GM12865 (cell line): ENCODE results near the gene PEG3.

Experiments used
- DNase-seq: peaks from one replicate; pipeline ENCODE4 v3.0.0; 2010; ENCODE audit warnings: low read depth
- H3K4me3 ChIP-seq: 2 replicates; pipeline ENCODE4 v1.5.1; 2011; ENCODE audit warnings: mild to moderate bottlenecking, low read depth, low read length, control low read depth
- CTCF ChIP-seq: IDR thresholded peaks from 2 replicates; pipeline ENCODE4 v1.5.1; 2011; ENCODE audit warnings: low read length, control low read depth, low read depth, inconsistent platforms; ENCODE audit not compliant: insufficient read depth; ENCODE audit errors: missing control alignments

Gene PEG3

DNA sequence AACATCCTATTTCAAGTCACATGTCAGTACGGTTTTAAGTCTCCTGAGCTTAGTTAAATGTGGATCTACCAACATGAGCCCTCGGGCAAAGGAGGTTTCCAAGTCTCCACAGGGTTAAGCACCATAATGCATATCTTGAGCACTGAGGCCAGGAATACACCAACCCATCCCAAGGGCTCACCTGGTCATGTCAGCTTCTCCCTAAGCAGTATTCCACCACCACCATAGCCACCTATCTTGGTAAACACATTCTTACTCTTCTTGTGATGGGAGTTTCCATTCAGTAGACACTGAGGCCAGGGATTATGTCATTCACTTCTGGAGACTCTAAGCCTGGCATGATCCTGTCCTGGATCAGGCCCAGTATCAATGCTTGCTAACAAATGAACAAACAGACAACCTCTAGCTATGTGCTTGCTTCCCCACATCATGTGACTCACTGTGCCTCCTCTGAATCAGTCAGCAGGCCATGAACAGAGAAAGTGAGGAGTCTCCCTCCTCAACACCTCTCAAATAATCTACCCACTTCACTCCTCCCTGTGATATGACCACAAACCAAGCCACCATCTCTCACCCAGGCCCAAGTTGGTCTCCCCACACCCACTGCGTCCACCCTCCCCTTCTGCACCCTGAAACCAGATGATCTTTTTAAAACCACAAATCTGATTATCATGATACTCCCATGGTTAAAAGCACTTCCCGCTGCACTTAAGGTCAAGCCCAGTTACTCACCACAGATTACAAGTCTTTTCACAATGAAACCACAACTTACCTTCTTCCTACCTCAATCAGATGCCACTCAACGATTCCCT is 5.8 kb downstream of the PEG3 start:
- no peak for TF ChIP-seq CTCF
- no peak overlapping the region for H3K4me3 ChIP-seq
- no peak for DNase-seq

DNA sequence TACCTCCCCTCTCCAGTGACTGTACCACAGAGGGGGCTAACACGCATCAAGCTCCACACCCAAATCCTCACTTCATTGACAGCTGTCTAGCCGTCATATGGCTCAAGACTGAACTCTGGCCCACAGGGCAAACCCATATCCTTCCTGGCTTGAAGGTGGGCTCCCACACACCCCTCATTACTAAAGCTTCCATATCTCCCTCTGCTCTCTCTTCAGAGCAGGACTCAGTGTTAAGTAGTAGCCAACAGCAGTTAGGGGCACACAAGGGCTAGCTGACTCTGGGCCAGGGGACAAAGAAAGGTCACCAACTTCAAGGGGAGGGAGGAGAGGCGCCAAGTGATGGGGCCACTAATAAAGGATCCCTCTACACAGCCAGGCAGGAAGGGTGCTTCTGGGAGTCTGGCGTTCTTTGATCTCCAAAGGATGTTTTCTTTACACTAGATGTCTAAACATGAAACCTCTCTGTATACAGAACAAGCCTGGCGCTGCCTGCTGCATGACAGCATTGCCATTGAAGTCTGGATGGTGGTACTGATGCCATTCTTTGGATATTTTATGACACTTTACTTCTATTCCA is 8.1 kb downstream of the PEG3 start:
- H3K4me3 ChIP-seq = no peak overlapping the region
- DNase-seq = no peak
- no peak for TF ChIP-seq CTCF

- H3K4me3 ChIP-seq = no peak overlapping the region
- TF ChIP-seq CTCF = no peak
- no peak for DNase-seq
These were observed 9.3 kb downstream of the PEG3 start for GRCh38 chr19:56831255-56831654.

DNA sequence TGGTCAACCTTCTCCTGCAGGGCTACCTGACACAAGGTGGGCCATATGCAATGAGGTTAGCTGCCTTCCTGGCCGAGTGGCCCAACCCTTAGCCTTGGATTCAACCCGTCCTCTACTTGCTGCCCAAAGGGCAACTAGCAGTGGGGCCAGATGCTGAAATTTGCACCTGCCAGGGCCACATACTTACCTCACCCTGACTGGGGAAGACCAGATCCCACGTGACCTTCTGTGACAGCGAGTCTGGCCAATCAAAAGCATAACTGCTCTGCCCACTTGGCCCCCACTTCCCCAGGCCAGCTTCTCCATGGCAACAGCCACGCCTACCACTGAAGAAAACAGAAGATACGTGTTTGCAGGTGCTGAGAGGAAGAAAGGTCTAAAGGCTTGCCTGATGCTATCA is 10.9 kb downstream of the PEG3 start:
- TF ChIP-seq CTCF = no peak
- H3K4me3 ChIP-seq = no peak overlapping the region
- no peak for DNase-seq

GRCh38 chr19:56827708-56828107 is 12.8 kb downstream of the PEG3 start:
- no peak for DNase-seq
- H3K4me3 ChIP-seq = no peak overlapping the region
- TF ChIP-seq CTCF = no peak

DNA sequence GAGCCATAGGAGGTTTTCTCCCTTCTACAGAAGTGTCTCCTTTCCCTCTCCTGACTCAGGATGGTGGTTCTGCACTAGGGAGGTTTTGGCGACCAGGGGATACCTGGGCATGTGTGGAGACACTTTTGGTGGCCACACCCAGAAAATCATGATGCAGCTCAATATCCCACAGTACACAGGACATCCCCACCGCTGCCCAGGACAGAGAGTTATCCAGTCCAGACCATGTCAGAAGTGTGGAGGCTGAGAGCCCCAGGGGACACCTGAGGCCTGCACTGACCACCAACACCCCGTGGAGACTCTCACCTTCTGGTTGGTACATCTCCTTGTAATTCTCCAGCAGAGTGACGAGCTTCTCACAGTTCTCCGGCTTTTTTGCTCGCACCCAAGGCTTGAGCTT is 16.6 kb downstream of the PEG3 start:
- no peak overlapping the region for H3K4me3 ChIP-seq
- TF ChIP-seq CTCF = no peak
- no peak for DNase-seq

DNA sequence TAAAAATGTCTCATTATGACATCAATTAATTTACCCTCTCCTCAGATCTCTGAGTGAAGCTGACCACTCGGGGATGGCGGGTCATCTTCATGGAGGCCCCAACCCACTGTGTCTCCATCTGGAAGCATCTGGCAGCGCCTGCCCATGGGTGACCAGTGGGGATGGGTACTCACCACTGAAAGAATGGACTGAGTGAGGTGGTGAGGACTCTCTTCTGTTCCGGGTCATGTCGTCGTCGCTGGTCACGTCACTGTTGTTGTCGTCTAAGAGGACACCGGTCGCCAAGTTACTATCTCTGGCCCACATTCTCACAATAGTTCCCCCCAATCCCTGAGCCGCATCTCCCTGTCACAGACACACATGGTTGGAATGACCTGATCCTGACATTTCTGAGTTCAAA is 17.1 kb downstream of the PEG3 start:
- DNase-seq = no peak
- no peak for TF ChIP-seq CTCF
- H3K4me3 ChIP-seq = no peak overlapping the region
